ENCODE data around the gene NEXN. TPM values are rescaled to one million over a fixed set of nuclear protein-coding genes. Genes with fewer than 3 reads are reported as not detected.

Gene NEXN
- polyA plus RNA-seq, 3 donors: 0.31 to 3.5 (median 3.0) TPM

DNA sequence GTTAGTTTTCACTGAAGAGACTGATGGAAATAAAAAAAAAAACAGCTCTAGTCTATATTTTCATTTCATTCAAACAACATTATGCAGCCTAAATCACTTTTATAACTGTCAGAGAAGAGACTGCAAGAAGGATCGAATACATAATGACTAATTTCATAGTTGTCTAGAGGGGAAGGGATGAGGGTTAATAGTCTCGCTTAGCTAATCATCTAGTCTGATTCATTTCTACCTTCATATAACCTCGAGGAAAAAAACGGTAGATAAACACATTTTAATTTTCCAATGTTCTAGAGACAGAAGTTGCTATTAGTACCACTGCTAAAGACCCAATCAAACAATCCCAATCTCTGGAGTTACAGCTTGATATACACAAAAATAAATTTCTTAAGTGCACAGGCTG lies 87.0 kb downstream of the NEXN start:
- H3K27ac ChIP-seq (ENCODE audit: low read depth in 1 of 2, low read length in 2 of 2): peak overlapping the region in 1 of 2 donors; percentile 33
- WGBS (ENCODE audit: insufficient coverage): no CpG with 5 or more reads among the region's 4 CpGs
- peaks cover 12 to 27% of the 10 kb centered on the region in 2 donors for H3K36me3 Mint-ChIP-seq

DNA sequence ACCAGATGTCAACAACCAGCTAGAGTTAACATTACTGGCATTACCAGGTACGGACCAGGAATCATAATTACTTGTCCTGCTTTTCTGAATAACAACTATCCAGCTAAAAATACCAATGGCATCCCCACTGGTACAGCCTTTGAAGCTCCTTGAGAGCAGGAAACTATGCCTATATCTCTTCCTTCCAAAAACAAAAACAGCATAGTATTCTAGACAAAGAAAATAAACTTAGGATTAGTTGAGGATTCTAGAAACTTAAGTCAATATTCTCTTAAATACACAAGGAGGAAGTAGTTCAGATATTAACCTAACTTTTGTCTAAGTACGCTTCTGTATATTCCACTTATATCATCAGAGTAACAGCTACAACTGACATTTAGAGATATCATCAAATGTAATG lies 87.5 kb downstream of the NEXN start:
- H3K4me2 ChIP-seq (replicated peaks; ENCODE audit: extremely low read depth, low read length, poor library complexity, severe bottlenecking): peak overlapping the region; percentile 97
- intact Hi-C loops (cut with micrococcal nuclease): no loop called here
- peak overlapping the region in 1 of 2 donors; percentile 33 for H3K27ac ChIP-seq (ENCODE audit: low read depth in 1 of 2, low read length in 2 of 2)
- peaks cover 65% of the 10 kb centered on the region for H4K20me1 ChIP-seq (ENCODE audit: insufficient read depth, low read length)
- H3K4me3 Mint-ChIP-seq: peak overlapping the region; percentile 4 to 61
- H3K79me2 ChIP-seq (ENCODE audit: insufficient read depth, low read length): peaks cover 92% of the 10 kb centered on the region
- peak overlapping the region in 1 of 3 experiments; percentile 99 for H3K4me3 ChIP-seq (replicated peaks in 1 of 3; ENCODE audit: low read depth in 2 of 3, low read length in 3 of 3)
- 67% methylated on average over 1 of the region's 2 CpGs for WGBS (ENCODE audit: insufficient coverage)
- peaks cover 14% of the 10 kb centered on the region for H3K4me1 Mint-ChIP-seq
- H3K4me1 ChIP-seq (ENCODE audit: control insufficient read depth in 1 of 2, insufficient read depth in 2 of 2, low read length in 2 of 2): peaks cover 26 to 33% of the 10 kb centered on the region in 2 donors
- H3K27ac Mint-ChIP-seq: peak overlapping the region in 2 of 7 donors; percentile 30 to 73
- no peaks in the 10 kb centered on the region for H3K27me3 Mint-ChIP-seq (ENCODE audit: low read depth in 3 of 3)
- TF ChIP-seq, protein P1, sequence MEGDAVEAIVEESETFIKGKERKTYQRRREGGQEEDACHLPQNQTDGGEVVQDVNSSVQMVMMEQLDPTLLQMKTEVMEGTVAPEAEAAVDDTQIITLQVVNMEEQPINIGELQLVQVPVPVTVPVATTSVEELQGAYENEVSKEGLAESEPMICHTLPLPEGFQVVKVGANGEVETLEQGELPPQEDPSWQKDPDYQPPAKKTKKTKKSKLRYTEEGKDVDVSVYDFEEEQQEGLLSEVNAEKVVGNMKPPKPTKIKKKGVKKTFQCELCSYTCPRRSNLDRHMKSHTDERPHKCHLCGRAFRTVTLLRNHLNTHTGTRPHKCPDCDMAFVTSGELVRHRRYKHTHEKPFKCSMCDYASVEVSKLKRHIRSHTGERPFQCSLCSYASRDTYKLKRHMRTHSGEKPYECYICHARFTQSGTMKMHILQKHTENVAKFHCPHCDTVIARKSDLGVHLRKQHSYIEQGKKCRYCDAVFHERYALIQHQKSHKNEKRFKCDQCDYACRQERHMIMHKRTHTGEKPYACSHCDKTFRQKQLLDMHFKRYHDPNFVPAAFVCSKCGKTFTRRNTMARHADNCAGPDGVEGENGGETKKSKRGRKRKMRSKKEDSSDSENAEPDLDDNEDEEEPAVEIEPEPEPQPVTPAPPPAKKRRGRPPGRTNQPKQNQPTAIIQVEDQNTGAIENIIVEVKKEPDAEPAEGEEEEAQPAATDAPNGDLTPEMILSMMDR (IDR thresholded peaks at IDR 0.05): no peak
- H3K9ac ChIP-seq (ENCODE audit: insufficient read depth, low read length, poor library complexity, severe bottlenecking): no peak overlapping the region
- no peak overlapping the region for H2AFZ ChIP-seq (ENCODE audit: insufficient read depth, low read depth, low read length, poor library complexity, severe bottlenecking)
- peaks cover 12 to 24% of the 10 kb centered on the region in 2 donors for H3K36me3 Mint-ChIP-seq
- peaks cover 10 to 23% of the 10 kb centered on the region in 2 donors for H3K36me3 ChIP-seq (replicated peaks in 1 of 2; ENCODE audit: control insufficient read depth in 1 of 2, insufficient read depth in 2 of 2, low read length in 2 of 2)
- peaks cover 0 to 1% (median 0%) of the 10 kb centered on the region in 7 donors for H3K9me3 Mint-ChIP-seq
- DNase-seq: no peak
- no peaks in the 10 kb centered on the region for H3K9me3 ChIP-seq (replicated peaks in 1 of 2; ENCODE audit: control insufficient read depth in 1 of 2, insufficient read depth in 1 of 2, low read length in 2 of 2)
- no peaks in the 10 kb centered on the region for H3K27me3 ChIP-seq (ENCODE audit: control insufficient read depth in 2 of 2, insufficient read depth in 2 of 2, low read length in 2 of 2)

More for the DNA sequence above, 87.0 kb downstream of the NEXN start:
- H3K4me3 ChIP-seq (replicated peaks in 1 of 3; ENCODE audit: low read depth in 2 of 3, low read length in 3 of 3): peak overlapping the region in 1 of 3 experiments; percentile 99
- H3K4me2 ChIP-seq (replicated peaks; ENCODE audit: extremely low read depth, low read length, poor library complexity, severe bottlenecking): peak overlapping the region; percentile 97
- intact Hi-C loops (cut with micrococcal nuclease): no loop called here
- no peaks in the 10 kb centered on the region for H3K27me3 ChIP-seq (ENCODE audit: control insufficient read depth in 2 of 2, insufficient read depth in 2 of 2, low read length in 2 of 2)
- H3K4me1 ChIP-seq (ENCODE audit: control insufficient read depth in 1 of 2, insufficient read depth in 2 of 2, low read length in 2 of 2): peaks cover 26 to 33% of the 10 kb centered on the region in 2 donors
- no peak for DNase-seq
- TF ChIP-seq, protein P1 (IDR thresholded peaks at IDR 0.05): no peak
- no peak overlapping the region for H3K9ac ChIP-seq (ENCODE audit: insufficient read depth, low read length, poor library complexity, severe bottlenecking)
- H4K20me1 ChIP-seq (ENCODE audit: insufficient read depth, low read length): peaks cover 70% of the 10 kb centered on the region
- H3K36me3 ChIP-seq (replicated peaks in 1 of 2; ENCODE audit: control insufficient read depth in 1 of 2, insufficient read depth in 2 of 2, low read length in 2 of 2): peaks cover 15 to 28% of the 10 kb centered on the region in 2 donors
- H2AFZ ChIP-seq (ENCODE audit: insufficient read depth, low read depth, low read length, poor library complexity, severe bottlenecking): no peak overlapping the region
- peaks cover 0 to 1% (median 0%) of the 10 kb centered on the region in 7 donors for H3K9me3 Mint-ChIP-seq
- H3K4me1 Mint-ChIP-seq: peaks cover 10% of the 10 kb centered on the region
- H3K27ac Mint-ChIP-seq: peak overlapping the region in 1 of 7 donors; percentile 73
- H3K79me2 ChIP-seq (ENCODE audit: insufficient read depth, low read length): peaks cover 92% of the 10 kb centered on the region
- H3K4me3 Mint-ChIP-seq: no peak overlapping the region
- no peaks in the 10 kb centered on the region for H3K9me3 ChIP-seq (replicated peaks in 1 of 2; ENCODE audit: control insufficient read depth in 1 of 2, insufficient read depth in 1 of 2, low read length in 2 of 2)
- no peaks in the 10 kb centered on the region for H3K27me3 Mint-ChIP-seq (ENCODE audit: low read depth in 3 of 3)

Measured in CD14-positive monocyte (primary cell).